ENCODE results near the gene C1orf167.

Gene C1orf167, protein sequence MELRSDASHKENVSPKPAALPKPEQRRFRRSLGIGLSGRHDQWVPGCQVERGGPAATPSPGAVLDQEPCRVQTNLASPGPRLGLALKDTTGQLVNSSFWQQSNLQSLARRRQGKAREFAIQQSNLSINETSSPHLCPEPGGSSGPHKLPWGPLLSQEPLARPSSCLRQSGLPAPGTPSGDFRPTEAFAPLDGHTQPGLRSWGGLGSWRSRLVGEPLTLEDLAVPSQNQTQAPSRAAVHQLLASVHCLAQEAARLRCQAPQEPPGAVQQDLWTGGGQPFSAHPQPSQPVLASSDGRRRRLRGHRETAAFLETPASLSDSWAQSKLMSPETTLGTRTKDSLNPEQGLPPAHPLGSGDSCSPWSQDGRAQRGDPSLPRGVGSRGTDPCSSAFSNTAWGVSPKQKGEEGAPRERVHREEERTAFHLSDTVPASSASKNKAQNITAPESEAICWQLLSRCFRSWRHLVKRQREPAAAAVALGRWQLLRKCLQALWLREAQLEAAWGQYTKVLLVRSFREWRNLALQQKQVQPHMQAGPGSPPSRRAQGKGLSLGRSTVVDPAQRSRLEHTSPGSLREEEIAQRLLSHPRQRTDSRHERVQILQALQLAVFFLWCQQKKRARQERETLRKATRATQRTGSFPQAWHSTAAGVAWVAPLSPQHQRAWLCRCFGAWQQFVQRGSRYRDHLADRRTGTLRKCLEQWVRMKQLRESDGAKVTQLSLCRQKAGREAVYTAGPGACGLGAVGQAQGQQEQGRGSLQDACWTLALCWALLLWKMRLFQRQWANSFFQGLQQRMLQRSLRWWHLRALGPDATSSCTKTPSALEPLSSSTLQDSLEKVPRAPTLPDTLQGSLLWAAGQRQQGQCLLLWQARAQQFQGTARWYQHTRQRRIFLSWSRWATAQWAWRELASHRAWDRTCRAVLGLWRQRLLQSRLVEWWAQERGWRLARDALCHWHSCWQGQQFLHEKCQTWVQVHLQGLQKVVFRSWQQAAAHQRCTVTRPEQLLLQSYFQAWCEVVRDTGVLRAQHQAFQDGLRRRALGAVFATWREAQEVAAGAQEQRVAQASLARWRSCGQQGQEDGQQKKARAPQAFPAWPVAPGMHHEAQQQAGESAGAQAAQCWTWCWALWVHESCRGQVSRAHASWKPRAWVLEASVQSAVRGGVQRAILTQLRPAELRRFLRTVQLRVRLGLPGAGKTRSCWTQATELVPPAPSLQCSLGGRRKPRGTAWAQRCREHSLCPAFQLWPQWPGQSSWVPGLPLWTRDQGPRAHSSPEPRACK (N-terminal part only)

DNA sequence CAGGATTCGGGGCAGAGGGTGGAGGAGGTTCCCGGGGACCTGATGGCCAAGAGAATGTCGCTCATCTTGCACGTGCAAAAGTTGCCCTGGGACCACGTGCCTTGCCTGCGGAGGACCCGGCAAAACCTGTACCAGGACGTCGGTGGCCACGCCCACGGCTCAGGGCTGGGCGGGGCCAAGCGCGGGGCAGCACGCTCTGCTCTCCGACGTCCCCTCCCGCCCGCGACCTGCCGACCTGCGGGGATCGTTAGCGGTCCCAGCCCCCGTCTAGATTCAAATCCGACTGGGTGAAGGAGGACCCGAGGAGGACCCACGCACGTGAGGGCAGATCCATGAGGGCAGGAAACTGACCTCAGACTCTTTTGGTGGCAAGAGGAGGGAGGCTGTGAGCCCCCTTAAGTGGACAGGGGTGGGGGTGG is at the start of gene C1orf167:
TSS of gene C1orf167 (plus strand) at position 206 of the 419 bp plus-strand sequence. CDS start 2,208 bp downstream, outside the sequence.
- DNase-seq, result peak; percentile 11 to 21

DNA sequence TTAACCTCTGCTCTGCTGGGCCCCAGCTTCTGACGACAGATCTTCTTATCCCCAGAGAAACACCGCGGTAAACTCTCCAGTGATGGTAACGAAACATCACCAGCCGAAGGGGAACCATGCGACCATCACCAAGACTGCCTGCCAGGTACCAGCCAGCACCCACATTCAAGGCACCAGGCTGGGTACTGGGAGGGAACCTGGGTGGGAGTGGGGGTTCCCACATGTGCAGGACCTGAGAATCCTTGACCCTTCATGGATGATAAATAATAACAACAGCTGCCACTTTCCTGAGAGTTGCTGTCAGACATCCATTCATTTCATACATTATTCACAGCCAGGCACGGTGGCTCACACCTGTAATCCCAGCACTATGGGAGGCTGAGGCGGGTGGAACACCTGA is 49.7 kb upstream of the C1orf167 start:
- DNase-seq, result no peak

DNA sequence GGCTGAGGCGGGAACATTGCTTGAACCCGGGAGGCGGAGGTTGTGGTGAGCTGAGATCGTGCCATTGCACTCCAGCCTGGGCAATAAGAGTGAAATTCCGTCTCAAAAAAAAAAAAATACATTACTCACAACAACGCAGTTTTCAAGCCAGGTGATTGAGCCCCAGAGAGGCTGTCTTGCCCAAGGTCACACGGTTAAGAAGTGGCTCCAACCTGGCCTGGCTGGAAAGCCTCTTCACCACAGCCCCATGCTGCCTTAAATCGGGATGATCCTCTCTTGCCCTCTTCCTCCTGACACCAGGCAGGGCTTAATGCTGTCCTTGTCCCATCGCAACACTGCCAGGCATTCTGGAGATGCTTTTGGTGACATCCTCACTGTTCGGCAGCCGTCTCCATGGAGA is 48.9 kb upstream of the C1orf167 start:
- DNase-seq, result no peak

DNA sequence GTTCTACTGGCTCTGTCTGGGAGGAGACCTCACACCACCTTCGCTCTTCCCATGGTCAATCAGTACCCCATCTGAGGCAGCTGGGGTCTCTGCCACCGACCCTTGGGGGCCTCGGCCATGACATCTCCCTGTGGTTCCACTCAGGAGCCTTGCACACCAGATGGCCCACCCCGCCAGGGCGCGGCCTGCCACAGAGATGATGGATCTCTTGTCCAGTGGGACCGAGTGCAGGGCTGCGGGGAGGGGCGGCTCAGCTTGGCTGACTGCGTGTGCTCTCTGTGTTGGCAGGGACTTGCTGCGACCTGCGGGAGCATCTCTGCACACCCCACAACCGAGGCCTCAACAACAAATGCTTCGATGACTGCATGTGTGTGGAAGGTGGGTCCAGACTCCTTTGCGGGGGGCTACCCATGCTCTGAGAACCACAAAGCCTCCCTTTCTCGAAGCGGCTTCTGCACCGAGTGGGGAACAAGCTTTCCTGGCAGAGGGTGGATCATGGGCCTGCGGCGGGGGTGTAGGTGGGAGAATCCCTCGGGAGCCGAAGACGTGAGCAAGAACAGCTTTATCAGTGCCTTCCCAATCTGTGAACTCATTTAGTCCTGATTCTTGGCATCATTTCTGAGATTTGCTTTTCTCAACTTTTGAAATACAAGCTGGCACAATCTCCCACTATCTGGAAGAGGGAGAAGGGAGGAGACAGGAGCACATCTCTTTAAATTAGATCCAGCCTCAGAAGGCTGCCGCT is 47.0 kb upstream of the C1orf167 start:
- no peak for DNase-seq

DNA sequence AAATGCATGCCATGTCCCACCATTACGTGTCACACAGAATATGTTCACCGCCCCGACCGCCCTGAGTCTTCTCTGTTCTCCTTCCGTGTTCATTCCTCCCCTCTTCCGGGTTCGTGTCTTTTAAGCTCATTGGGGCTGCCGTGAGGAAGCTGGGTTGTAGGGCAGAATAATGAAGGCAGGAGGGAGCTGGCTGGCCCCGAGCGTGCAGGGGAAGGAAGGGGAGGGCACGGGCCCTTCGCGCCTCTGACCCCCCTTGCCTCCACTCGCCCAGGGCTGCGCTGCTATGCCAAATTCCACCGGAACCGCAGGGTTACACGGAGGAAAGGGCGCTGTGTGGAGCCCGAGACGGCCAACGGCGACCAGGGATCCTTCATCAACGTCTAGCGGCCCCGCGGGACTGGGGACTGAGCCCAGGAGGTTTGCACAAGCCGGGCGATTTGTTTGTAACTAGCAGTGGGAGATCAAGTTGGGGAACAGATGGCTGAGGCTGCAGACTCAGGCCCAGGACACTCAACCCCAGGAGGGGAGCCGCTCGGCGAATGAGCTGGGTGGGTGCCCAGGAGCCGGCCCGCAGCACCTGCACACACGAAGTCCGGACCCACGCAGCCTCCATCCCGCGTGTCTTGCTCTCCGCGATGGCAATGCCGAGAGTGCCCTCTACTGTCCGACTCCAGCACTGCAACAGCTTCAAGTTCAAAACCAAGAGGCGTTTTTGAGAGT is 42.5 kb upstream of the C1orf167 start:
- DNase-seq, result peak; percentile 85 to 86

DNA sequence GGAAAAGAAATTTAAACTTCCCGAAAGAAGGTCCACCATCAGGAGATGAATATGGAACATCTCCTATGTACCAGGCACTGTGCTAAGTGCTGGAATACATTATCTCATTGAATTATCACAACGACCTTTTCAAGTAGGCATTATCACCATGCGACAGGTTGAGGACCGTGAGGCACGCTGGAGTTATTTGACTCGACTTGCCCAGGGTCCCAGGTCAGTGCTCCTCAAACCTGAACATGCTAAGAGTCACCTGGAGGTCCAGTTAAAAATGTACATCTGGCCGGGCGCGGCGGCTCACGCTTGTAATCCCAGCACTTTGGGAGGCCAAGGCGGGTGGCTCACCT is 42.0 kb upstream of the C1orf167 start:
- no peak for DNase-seq

DNA sequence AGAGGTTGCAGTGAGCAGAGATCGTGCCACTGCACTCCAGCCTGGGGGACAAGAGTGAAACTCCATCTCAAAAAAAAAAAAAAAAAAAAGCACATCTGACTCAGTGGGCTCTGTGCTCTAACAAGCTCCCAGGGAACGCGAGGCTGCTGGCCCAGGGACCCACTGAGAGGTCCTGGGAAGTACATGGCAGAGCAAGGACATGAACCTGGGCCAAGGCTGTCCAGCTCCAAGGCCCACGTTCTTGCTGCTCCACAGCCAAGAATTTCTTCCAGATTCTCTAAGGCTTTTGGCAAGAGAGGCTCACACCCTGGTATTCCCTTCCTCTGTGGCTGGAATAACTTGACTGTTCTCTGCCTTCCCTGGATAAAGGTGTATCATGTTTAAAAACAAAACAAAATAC is 41.5 kb upstream of the C1orf167 start:
- no peak for DNase-seq

DNA sequence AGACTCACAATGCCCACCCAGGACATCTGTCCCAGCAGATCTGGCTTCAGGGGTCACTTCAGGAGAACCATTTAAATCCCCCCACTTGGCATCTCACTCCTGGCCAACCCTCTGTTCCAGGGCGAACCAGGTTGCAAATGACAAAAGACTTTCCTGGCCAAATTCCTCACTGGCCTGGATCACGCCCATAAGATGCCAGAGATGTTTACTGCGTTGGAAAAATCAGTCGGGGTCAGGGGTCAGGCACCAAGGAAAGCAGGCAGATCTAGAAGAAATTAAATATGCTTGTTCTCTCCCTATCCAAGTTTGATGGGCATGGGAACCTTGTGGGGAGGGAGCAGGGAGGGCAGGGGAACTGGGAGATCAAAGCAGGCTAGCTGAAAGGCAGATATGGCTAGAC is 40.7 kb upstream of the C1orf167 start:
- DNase-seq, result no peak

DNA sequence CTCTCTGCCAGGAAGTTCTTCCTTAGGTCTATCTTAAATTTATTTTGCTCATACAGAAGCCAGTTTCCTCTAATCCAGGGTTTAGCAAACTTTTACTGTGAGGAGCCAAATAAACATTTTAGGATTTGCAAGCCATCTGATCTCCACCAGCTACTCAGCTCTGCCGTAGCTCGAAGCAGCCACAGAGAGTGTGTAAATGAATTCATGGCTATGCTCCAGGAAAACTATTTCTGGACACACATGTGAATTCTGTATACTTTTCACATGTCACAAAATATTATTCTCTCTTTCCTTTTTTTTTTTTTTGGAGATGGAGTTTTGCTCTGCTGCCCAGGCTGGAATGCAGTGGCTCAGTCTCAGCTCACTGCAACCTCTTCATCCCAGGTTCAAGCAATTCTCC is 39.5 kb upstream of the C1orf167 start:
- DNase-seq, result no peak

DNA sequence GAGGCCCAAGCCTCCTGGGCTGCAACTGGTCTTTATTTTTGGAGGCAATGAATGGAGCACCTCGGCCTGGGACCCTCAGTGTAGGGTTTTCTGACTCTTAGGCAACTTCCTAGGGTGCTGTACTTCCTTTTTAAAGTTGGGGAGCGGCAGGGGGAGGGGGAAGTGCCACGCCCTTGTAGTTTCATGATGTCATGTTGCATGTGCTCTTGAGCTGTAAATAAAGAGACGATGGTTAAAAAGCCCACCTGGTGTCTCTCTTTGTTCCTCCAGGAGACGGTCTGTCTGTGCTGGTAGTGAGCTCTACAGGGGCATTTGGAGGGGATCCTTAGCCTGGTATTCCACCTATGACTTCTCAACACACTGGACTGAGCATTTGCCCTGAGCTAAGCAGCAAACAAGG is 36.4 kb upstream of the C1orf167 start:
- peak in 1 of 2 donors; percentile 52 for DNase-seq

DNA sequence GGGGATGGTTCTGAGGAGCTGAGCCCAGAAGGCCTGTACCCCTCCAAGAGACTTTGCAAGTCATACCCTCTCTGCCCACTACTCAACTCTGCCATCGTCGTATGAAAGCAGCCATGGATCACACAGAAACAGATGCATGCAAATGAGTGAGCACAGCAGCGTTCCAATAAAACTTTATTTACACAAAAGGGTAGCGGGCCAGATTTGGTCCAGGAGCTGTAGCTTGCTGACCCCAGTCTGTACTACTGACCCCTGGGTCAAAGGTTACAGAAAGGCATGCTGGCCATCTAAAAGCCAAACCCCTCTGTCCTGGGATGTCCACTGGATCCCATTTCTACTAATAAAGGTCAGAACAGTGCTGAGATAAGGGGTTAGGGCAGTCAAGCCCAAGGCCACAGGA is 34.9 kb upstream of the C1orf167 start:
- no peak for DNase-seq

DNA sequence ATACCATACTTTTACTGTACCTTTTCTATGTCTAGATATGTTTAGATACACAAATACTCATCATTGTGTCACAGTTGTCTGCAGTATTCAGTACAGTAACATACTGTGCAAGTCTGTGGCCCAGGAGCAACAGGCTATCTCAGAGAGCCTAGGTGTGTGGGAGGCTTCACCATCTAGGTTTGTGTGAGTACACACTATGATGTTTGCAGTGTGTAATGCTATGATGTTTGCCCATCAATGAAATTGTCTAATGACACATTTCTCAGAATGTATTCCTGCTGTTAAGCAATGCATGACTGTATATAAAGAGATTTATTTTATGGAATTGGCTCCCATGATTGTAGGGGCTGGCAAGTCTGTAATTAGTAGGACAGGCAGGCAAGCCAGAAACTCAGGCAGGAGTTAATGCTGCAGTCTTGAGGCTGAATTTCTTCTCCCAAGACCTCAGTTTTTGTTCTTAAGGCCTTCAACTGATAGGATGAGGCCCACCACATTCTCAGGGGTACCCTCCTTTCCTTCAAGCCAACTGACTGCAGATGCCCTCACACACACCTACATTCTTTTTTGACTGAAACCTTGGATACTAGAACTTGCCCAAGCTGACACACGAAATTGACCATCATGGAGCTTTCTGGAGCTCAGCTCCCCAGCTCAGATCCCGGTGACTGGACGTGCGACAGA is 33.7 kb upstream of the C1orf167 start:
- no peak for DNase-seq

DNA sequence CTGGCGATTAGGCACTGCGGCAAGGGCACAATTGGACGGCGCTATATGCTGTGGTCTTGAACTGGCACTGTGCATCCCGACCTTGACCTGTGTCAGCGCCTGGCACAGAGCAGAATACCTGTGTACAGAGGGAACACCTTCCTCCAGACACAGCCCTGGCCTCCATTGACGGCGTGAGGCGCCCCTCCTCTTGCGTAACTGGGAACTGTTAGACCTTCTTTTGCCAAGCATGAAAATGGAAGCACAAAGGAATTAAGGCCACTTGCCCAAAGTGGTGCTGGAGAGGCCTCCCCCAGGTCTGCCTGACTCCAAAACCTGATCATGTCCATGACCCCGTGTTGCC is 32.9 kb upstream of the C1orf167 start:
- DNase-seq, result no peak

DNA sequence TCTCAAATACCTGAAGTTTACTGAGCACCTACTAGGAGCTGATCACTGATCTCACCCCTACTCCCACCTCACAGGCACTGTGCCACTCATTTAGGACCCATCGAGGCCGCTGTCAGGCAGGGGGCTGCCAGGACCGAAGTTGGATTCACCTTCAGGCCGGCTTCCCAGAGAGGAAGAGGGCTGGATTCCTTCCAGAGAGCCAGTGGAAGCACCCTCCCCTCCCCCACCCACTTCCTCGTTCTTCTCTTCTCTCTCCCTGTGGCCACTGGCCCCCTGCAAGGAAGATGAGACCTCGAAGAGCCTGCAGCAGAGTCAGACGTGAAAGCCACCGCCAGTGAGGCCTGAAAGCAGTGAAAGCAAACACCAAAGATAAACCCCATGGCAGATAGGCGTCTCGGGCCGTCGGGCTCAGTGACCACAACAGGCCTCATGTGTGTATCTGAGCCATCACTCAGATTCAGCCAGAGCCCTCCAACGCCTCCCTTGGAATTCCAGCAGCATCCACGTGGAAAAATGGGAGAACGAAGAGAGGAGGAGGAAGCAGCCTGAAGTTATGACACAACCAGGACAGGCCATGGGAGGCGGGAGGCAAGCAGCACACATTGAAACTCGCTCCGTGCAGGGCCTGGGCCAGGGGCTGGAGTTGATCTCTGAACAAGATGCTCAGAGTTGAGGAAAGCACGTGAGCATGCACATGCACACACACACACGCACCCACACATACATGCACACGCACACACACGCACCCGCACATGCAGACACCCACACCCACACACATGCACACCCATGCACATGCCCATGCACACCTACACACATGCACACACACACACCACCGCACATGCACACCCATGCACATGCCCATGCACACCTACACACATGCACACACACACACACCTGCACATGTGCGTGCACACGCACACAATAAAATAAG is 32.2 kb upstream of the C1orf167 start:
- no peak for DNase-seq

DNA sequence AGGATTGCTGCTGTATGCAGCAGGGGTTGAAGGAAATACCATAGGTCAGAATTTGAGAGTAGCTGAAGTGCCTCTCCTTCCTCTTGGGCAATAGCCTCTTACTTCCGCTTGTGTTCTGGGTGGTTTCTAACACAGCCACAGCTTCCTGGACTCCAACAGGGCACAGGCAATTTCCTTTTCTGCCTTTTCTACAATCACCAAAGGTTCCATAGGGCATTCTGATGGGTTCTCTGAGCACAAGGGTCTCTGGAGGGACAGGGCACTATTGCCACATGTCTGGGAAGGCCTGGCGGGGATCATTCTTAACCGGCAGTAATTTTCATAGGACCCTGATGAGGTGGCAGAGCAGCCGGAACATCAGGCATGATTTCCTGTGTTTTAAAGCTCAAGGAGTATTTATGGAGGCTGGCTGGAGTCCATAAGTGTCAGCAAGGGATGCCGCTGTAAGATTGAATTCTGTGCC is 31.5 kb upstream of the C1orf167 start:
- peak; percentile 58 to 60 for DNase-seq

DNA sequence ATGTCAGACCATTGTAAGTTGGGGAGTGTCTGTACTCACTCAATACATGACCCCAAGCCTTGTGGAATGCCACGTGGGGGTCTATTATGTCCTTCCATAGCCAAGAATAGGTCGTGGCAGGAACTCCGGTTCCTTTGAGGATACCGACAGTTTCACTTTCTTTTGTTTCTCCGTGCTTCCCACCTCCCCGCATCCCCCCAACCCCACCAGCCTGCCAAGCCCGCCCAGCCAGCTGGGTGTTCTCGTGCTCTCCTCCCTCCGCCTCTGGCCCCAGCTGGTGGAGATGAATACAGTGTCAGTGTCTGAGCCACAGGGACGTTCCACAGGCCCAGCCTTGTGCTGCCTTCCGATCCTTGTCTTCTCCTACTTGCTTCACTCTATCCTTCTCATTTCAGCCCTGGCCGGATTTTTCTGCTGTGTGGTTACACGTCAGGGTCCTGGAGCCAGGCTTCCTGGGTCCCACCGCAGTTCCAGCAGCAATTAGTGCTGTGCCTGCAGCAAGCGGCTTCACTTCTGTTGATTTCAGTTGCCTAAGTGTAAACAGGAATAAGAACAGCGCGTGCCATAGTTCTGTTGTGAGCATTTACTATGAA is 30.2 kb upstream of the C1orf167 start:
- peak; percentile 25 to 27 for DNase-seq

DNA sequence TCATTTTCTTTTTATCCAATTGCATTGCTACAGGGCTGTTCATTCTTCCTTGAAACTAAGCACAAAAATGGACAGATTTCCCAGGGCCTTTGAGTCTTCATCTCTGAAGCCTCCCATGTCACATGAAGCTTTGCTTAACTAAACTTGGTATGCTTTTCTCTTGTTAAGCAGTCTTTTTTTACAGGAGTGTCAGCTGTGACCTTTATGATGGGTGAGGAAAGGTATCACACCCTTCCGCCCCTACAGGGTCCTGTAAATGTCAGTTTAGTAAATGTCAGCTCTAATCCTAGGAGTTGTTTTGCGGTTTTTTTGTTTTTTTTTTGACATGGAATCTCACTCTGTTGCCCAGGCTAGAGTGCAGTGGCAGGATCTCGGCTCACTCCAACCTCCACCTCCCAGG is 28.7 kb upstream of the C1orf167 start:
- no peak for DNase-seq

DNA sequence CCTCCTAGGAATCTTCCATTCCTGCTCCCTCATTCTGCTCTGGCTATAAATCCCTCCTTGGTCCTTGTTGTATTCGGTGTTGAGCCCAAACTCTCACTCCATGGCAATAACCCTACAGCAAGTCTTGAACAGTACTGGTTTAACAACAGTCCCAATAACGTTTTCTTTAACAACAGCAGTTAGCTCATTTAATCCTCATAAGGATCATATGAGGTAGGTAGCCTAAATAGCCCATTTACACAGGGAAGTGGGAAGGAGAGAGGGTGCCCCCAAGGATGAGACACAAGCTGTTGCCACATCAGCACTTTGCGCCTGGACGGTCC is 26.5 kb upstream of the C1orf167 start:
- no peak for DNase-seq

DNA sequence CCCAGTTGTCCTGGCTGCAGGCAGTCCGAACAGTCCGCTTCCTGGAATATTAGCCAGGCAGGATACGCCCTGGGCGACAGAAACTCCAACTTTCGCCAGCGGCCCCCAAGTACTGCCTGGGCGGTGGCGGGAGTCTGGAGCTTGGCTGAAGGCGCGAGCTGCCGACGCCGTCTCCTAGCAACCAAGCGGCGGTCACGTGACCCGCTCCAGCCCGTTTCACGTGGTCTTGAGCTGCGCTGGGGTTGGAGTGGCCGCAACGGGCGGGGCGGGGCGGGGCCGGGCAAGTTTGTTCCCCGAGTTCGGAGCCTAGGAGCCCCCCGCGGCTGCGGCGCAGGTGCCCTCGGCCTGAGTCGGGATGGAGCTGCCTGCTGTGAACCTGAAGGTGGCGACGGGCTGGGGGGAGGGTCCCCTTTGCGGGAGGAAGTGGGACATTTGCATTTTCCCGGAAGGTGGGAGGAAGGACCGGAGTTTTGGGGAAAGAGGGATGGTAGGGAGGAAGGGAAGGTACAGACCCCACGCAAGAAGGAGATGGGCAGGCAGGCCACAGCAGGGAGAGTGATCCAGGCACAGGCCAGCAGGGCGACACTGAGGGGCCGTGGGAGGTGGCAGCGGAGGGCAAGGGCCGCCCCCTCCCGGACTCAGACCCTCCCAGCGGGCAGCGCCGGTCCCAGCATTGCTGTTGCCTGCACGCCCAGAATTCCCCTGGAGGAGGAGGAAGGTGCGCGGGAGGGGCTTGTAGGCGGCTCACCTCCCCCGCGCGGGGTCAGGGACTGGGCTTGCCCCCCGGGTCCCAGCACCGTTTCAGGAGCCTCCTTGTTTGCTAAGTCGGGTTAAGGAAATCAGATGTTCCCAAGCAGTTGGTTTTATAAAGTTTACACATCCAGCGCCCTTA is 25.9 kb upstream of the C1orf167 start, which contains the start of gene AGTRAP:
TSS of gene AGTRAP (plus strand) at position 283 of the 892 bp plus-strand sequence. CDS start at position 356, 73 bp downstream.
- peak; percentile 87 to 92 for DNase-seq

Measured in CD4-positive, alpha-beta T cell treated with Interleukin-1 beta for 1 hour (primary cell).